NCI-H2171 treated with DMSO at 0.1 percent for 48 hours (cell line): ENCODE data around the gene GIMAP2.

Source experiments
- DNase-seq: peaks from one replicate; lab custom pipeline; 2025; lab: John Stamatoyannopoulos, UW

Gene GIMAP2

DNA sequence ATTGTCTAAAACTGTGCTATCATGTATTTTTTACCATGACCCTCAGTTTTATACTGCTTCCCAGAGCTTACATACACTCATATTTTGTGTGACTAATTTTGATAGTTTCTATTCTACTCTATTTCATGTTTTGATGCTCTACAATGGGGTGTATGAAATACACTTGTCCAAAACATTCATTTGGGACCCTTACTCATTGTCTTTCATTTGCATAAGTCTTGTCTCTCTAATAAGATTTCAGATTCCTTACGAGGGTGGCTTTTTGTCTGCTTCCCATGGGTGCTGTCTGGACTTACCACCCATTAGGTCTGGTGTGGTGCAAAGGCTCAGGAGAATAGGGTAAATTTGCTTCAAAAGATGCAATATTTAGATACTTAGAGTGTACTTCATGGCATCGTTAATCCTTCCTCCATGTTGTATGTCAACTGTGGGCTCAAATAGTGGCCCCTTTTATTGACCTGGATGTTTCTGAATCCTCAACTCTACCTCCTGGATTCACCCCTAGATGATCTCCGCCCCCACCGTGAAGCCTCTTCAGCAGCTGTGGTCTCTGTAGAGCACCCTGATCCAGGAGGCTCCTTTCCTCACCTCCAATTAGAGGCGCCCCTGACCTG lies 48.1 kb downstream of the GIMAP2 start:
- DNase-seq: no peak

DNA sequence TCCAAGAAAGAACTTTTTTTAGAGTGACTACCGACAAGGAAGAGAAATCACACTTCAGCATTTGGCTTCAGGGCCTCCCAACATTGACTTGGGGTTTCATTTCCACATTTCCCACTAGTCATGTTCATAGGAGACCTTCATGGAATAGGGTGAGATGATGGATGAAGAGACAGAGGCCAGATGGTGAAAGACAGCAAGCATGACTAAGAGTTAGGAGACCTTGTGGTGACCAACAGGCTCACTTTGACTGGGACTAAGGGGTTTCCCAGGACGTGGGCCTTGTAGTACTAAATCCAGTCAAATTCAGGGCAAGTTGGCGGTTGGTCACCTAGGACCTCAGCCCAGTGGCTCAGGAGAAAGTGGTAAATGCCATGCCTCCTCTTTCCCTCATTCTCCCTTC lies 48.7 kb downstream of the GIMAP2 start:
- no peak for DNase-seq

DNA sequence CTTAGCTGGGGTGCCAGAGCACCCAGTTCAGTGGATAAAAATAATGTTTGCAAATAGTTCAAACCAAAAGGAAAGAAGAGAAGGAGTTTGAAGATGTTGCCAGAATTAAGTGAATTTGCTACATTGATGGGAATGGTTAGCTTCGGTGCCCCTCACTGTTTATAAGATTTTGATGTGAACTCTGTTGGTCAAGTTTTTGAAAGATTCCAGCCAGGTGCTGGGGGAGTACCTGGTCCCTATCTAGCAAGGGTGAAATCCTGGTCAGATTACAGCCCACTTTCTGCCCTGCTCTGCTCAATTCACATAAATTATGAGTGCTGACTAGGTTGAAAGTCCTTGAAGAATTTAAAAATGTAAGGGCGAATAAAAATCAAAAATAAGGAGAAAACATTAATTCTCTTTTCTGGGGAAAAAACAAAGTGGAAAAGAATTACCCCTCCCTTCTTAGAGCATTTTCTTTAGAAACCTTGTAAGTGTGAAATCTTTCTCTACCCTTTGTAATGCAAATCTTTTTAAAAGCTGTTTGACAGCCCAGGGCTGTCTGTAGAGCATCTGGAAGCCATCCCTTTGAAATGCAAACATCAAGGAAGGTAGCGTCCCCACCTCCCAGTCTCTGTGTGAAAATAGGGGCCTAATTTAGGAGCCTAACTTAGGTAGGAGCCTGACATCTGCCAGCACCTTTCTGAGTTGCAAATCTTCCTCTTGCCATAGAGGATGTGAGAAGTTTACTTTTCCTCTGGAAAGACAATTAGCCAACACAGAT lies 50.3 kb downstream of the GIMAP2 start:
- DNase-seq: no peak

DNA sequence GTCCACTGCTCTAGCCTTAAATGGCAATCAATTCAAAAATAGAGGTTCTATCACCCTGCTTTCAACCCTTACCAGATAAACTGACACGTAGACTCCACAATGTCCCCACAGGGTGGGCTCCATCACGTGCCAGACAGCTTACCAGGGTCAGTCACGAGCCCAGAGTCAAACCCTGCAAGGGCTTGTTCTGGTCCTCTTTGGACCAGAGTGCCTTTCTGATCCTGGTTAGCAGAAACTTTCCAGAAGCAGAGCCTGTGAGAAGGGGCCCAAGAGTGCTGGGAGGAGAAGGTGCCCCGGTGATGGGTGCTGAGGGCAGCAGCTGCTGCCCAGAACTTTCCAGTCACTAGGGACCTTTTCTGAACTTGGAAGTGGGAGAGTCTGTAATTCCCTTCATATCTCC lies 51.4 kb downstream of the GIMAP2 start:
- no peak for DNase-seq

DNA sequence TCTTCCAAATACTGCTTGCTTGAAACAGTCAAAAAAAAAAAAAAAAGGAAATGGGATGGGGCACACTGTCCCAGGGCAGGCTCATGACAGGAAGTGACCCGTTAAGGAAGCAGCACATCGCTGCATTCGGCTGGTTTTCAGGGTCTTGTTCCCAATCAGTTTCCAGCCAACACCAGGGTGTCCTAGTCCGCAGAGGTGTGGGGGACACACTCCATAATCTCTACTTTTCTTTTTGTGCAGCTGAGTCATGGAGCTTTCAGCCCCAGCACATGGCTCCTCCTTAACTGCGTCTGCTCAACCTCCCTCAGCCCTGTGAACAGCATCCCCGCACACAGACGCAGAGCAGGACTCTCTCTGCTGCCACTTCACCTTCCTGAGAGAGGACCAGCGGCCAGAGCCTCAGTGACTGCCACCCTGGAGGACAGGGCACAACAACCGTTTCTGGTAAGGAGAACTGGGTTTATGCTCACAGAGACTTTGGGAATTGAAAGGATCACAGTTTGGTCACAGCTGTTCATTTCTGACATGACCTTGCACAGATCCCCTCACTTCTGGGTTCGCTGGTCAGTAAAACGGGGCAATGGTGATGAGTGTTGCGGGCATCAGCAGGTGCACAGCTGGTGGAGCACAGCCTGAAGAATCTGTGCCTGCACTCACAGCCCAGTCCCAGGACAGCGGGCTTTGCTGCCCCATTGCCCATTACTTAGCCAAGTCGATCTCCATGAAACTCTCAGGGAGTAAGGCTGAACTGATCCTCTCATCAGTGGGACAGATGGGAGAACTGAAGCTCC lies 52.0 kb downstream of the GIMAP2 start, which contains the start of gene GIMAP5:
Gene GIMAP5 (plus strand): TSS at position 154 of the 791 bp plus-strand sequence. CDS start 3,467 bp downstream, outside the sequence.
- DNase-seq: no peak

DNA sequence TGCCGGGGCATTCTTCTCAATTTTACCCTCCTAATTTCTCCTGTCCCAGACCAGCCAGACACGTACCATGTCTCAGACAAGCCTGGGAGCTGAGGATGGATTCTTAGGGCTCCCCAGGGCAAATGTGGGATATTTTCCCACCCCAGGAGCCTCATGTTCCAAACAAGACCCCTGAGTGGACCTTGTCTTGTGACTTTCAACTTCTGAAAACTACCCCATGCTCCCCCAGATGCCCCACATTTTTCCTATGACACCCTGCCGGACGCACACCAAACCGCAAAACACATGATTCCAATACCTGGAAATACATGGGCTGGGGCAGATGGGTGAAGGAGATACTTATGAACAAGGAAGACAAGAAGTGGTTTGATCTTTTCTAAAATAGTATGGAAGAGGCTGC lies 52.6 kb downstream of the GIMAP2 start:
- no peak for DNase-seq

DNA sequence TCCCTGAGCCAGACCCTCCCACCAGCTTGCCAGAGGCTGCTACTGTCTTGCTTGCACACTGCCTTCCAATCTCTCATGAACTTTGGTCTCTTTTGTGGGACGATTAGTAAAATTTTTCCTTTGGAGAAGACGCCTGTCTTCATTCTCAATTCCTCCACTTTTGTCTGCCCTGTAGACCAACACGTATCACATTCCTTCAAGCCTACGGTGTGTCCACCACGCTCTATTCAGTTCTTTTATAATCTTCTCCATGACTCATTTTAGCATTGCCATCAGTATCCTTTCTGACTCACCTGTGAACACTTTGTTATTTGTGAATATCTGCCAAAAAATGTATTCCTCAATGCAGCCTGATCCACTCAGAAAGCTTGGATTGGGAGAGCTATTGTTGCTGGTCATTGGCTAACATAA lies 53.1 kb downstream of the GIMAP2 start:
- no peak for DNase-seq

DNA sequence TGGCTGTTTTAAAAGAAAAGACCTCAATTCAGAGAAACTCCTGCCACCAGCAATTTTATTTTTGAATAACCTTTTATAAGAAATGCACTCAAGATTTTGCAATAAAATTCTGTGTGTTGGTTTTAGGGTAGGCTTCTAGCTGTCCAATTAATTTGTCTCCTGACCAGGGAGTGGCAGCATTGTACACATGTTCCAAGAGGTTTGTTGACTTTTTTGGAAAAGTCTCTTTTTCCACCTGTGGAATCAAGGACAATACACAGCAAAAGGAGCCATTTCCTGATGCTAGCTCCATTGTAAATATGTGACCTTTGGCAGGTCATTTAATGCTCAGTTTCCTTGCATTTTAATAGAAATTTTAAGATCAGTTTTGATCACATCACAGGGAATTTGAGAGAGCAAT lies 53.5 kb downstream of the GIMAP2 start:
- no peak for DNase-seq

DNA sequence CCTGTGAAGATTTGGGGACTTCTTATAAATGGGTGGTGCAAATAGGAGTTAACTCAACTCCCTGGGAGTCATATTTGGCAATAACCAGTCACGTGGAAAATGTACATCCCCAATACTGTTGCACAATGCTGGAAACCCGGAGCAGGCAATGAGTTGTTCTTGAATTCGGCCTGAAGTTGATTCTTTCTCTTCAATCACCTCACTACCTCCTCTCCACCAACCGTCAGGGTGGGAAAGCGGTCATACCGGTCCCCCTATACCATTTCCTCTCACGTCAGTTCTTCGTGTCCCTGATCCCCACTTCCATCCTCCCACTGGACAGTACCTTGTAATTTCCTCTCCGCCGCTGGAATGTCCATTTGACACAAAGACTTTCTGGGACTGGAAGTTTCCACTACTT lies 54.5 kb downstream of the GIMAP2 start:
- DNase-seq: no peak

DNA sequence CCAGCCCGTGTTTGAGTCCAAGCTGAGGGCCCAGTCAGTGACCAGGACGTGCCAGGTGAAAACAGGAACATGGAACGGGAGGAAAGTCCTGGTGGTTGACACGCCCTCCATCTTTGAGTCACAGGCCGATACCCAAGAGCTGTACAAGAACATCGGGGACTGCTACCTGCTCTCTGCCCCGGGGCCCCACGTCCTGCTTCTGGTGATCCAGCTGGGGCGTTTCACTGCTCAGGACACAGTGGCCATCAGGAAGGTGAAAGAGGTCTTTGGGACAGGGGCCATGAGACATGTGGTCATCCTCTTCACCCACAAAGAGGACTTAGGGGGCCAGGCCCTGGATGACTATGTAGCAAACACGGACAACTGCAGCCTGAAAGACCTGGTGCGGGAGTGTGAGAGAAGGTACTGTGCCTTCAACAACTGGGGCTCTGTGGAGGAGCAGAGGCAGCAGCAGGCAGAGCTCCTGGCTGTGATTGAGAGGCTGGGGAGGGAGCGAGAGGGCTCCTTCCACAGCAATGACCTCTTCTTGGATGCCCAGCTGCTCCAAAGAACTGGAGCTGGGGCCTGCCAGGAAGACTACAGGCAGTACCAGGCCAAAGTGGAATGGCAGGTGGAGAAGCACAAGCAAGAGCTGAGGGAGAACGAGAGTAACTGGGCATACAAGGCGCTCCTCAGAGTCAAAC lies 56.9 kb downstream of the GIMAP2 start:
- DNase-seq: no peak
